GM12878 (cell line): ENCODE results near the gene DEGS2. TPM values are rescaled to one million over a fixed set of nuclear protein-coding genes. Genes with fewer than 3 reads are reported as not detected.

Experiments
- ATF3 ChIP-seq: IDR thresholded peaks from 2 replicates; pipeline ENCODE4 v1.6.1; 2011; ENCODE audit warnings: low read depth, mild to moderate bottlenecking, low read length, moderate library complexity, borderline replicate concordance; ENCODE audit errors: extremely low read depth
- CBX3 ChIP-seq: fragments of 200-600 bp; sonication (generic); IDR thresholded peaks from 2 replicates; pipeline ENCODE4 v1.6.1; 2016; ENCODE audit warnings: low read depth, borderline replicate concordance
- CEBPB ChIP-seq, 2 experiments: fragments of 150-350 bp in 1 of 2; IDR thresholded peaks; 2 replicates each; pipeline ENCODE4 v1.6.1; 2012 to 2014; ENCODE audit warnings: low read depth in 2 of 2, low read length in 2 of 2, borderline replicate concordance in 1 of 2, inconsistent platforms in 1 of 2
- CREB1 ChIP-seq: IDR thresholded peaks from 2 replicates; pipeline ENCODE4 v1.6.1; 2012; ENCODE audit warnings: low read depth, mild to moderate bottlenecking, inconsistent platforms
- E4F1 ChIP-seq: fragments of 450-650 bp; IDR thresholded peaks from 2 replicates; pipeline ENCODE4 v1.6.1; 2018; ENCODE audit warnings: borderline replicate concordance, mild to moderate bottlenecking; ENCODE audit not compliant: partially characterized antibody
- ESRRA ChIP-seq: IDR thresholded peaks from 2 replicates; pipeline ENCODE4 v1.6.1; 2012; ENCODE audit warnings: mild to moderate bottlenecking, low read length, improper control_type of control experiment
- ETV6 ChIP-seq, 2 experiments: fragments of 450-650 bp in 1 of 2; IDR thresholded peaks in 1 of 2; conservative IDR thresholded peaks in 1 of 2; 2 replicates each; pipeline ENCODE4 v1.6.1; 2014; ENCODE audit warnings: antibody characterized with exemption in 1 of 2, borderline replicate concordance in 1 of 2, low read depth in 1 of 2, mild to moderate bottlenecking in 1 of 2, moderate library complexity in 1 of 2
- HDGF ChIP-seq: fragments of 450-650 bp; IDR thresholded peaks from 2 replicates; pipeline ENCODE4 v1.6.1; 2016; ENCODE audit warnings: antibody characterized with exemption
- MEF2B ChIP-seq: fragments of 450-650 bp; IDR thresholded peaks from 2 replicates; pipeline ENCODE4 v1.6.1; 2018; ENCODE audit warnings: mild to moderate bottlenecking, moderate library complexity; ENCODE audit not compliant: partially characterized antibody, poor library complexity, severe bottlenecking
- NFIC ChIP-seq: IDR thresholded peaks from 2 replicates; pipeline ENCODE4 v1.6.1; 2012; ENCODE audit warnings: low read depth, mild to moderate bottlenecking, inconsistent platforms, low read length, moderate library complexity
- POLR2AphosphoS2 ChIP-seq: IDR thresholded peaks from 2 replicates; pipeline ENCODE4 v1.6.1; 2011; ENCODE audit warnings: low read depth, mild to moderate bottlenecking, low read length, improper control_type of control experiment, moderate library complexity
- RAD21 ChIP-seq: IDR thresholded peaks from 2 replicates; pipeline ENCODE4 v1.6.1; 2011; ENCODE audit warnings: mild to moderate bottlenecking, low read depth, low read length, moderate library complexity; ENCODE audit not compliant: insufficient read depth
- RELB ChIP-seq: fragments of 450-650 bp; IDR thresholded peaks from 2 replicates; pipeline ENCODE4 v1.6.1; 2017; ENCODE audit warnings: low read depth, mild to moderate bottlenecking, moderate library complexity
- REST ChIP-seq: IDR thresholded peaks from 2 replicates; pipeline ENCODE4 v1.6.1; 2012; ENCODE audit warnings: mild to moderate bottlenecking, low read depth, low read length
- SREBF1 ChIP-seq: IDR thresholded peaks from 2 replicates; pipeline ENCODE4 v1.6.1; 2012; ENCODE audit warnings: mild to moderate bottlenecking, low read length
- SRF ChIP-seq, 2 experiments: IDR thresholded peaks; 2 replicates each; pipeline ENCODE4 v1.6.1; 2011; ENCODE audit warnings: low read depth in 2 of 2, low read length in 2 of 2, mild to moderate bottlenecking in 1 of 2, moderate library complexity in 1 of 2
- TAF1 ChIP-seq: IDR thresholded peaks from 2 replicates; pipeline ENCODE4 v1.6.1; 2011; ENCODE audit warnings: mild to moderate bottlenecking, low read depth, low read length, borderline replicate concordance
- TCF12 ChIP-seq: IDR thresholded peaks from 2 replicates; pipeline ENCODE4 v1.6.1; 2011; ENCODE audit warnings: low read depth, mild to moderate bottlenecking, low read length
- polyA plus RNA-seq, 11 experiments: library from polyadenylated mRNA; depleted of rRNA in 4 of 11; unstranded in 6 of 11; stranded (reverse) in 5 of 11; fragments of >200 nt; fragmentation: Nextera tagmentation in 4 of 11; fragmentation: Illumina TruSeq in 1 of 11; extraction: Ambion mirVana in 4 of 11; extraction: Trizol in 1 of 11; gene quantifications; 1 replicate in 1 of 11; 2 replicates in 10 of 11; pipeline versions ENCODE4 v1.2.1 to v1.2.3, GENCODE V29; 2011 to 2016; ENCODE audit warnings: inconsistent platforms in 2 of 11, missing spikeins in 2 of 11, low read depth in 1 of 11
- total RNA-seq, 4 experiments: library from RNA; depleted of rRNA in 3 of 4; stranded (reverse); fragments of >200 nt in 3 of 4; fragmentation: Illumina TruSeq in 1 of 4; extraction: Trizol in 1 of 4; gene quantifications; 2 replicates each; pipeline versions ENCODE4 v1.2.1 to v1.2.3, GENCODE V29; 2013 to 2021

The DEGS2 gene
- total and polyA plus RNA-seq, 10 of the 15 experiments (the other 5 are each of a cell fraction or from before 2014, with no cell fraction given), result 0.01 to 2.5 (median 0.45) TPM; not detected in 1

- TF ChIP-seq RELB (peak; percentile 19; the same call in 1 of the 2 replicates), CBX3 (no peak), HDGF (peak; percentile 75; the same call in 1 of the 2 replicates), SRF (IDR thresholded peaks at IDR 0.05; ENCODE audit: low read depth in 2 of 2, low read length in 2 of 2) (no peak), CEBPB (IDR thresholded peaks at IDR 0.05; ENCODE audit: borderline replicate concordance in 1 of 2, low read depth in 2 of 2, low read length in 2 of 2) (no peak), SREBF1 (no peak), ETV6 (conservative IDR thresholded peaks at IDR 0.05 in 1 of 2, IDR thresholded peaks at IDR 0.05 in 1 of 2; ENCODE audit: borderline replicate concordance in 1 of 2, low read depth in 1 of 2) (peak in 1 of 2 experiments; percentile 31; a peak in 1 of 4 replicates), RAD21 (peak; percentile 73), NFIC (no peak), E4F1 (peak; percentile 50), POLR2AphosphoS2 (0 out of 2 replicates have a peak, but pooled peaks have one; percentile 13), MEF2B (peak; percentile 20), TAF1 (peak; percentile 56; the same call in 1 of the 2 replicates), REST (no peak), CREB1 (no peak), ESRRA (0 out of 2 replicates have a peak, but pooled peaks have one; percentile 11), ATF3 (peak; percentile 60; the same call in 1 of the 2 replicates), TCF12 (peak; percentile 79; the same call in 1 of the 2 replicates)
These were observed 33.4 kb upstream of the DEGS2 start (continued) for GRCh38 chr14:100192672-100193416.
